GDM1 (cell line): Measurements from ENCODE around the gene SPRTN.
"Not testable (repeated sequence)": the region's sequence is repeated elsewhere in the genome, so short reads cannot be mapped to it uniquely, and the experiment has no call there.

Source experiments
- DNase-seq: peaks from one replicate; lab custom pipeline; 2025; lab: John Stamatoyannopoulos, UW

Gene SPRTN

DNA sequence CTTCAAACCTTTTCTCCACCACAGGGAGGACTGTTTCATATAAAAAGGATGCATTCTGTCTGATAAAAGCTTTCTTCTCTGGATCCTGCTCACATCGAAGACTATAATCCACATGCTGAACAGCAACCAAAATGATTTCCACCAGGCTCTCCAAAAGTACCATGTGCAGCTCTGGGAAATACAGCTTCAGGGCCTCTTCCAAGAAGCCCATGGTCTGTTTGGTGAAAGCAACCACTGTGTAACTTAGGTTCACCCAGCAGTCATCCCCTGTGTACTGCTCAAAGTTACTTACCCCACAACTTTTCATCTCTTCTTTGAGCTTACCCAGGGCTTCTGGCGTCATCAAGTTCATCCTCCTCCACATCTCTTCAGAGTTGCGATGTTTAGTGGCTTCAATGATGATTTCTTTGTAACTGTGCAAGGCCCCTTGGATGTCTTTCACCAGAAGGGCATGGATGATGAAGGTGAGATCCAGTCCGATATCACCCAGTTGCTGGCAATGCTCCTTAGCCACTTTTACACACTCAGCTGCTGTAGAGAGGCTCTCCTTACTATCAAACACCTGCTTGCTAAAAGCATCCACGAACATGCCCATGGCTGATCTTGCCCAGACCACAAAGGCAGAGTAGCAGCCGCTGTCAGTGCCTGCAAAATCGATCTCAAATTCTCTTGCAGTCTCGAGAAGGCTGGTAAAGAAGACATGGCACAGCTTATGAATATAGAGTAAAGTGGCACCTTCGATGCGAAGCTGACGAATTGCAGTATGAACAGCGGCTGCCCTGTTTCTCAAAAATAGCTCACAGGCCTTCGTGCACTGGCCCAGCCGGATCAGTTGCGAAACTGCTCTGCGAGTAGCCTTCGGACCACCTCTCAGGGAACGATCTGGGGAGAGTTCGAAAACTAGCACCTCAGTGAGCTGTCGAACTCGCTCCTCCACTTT, 2.2 kb upstream of the SPRTN start:
- no peak for DNase-seq

DNA sequence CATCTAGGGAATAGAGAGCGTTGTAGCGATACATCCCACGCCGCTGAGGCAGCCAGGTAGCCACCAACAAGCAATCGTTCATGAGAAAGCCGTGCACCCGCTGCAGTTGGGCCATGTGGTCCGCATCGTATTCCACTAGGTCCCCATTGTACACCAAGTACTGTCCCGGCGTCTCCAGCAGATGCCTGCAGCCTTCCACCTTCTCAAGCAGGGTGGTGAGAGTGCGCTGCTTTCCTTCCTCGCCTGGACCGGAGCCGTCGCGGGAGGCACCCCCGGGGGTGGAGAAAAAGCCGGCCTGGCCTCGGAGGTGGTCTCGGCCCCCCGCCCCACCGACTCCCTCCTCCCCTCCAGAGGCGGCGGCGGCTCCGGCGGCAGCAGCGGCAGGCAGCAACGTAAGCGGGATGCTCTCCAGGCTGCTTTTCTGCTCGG, 1.0 kb upstream of the SPRTN start:
- no peak for DNase-seq

DNA sequence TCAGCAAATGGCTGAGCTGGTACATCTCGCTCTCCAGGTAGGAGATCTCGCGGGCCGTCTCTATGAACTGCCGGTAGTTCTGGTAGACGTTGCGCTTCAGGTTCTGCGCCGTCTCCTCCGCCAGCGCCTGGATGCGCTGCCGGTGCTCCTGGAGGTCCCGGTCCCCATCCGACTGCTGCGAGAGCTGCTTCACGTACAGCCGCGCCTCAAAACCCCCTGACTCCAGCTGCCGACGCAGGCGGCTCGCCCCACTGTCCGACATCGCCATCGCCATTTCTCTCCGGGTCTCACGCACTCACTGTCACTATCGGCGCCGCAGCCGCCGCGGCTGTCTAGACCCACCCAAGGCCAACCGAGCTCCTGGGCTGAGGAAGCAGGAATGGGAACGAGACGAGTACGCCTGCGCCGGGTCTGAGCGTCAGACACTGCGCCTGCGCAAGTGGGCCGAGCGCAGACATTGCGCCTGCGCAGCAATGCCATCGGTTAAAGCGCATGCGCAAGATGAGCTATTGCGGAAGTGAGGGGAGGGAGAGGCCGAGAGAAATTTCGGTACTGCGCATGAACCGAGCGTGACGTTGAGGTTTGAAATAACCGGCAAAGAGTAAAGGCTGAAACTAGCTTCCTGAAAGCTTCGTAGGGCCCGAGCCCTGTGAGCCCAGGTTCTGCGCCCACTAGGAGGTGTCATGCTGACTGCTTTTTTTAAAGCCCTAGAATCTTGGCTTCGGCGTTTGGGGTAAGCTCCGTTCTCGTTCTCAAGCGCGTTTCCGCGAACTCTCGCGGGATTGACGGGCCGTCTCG, 422 bp upstream of the SPRTN start, which contains the start of gene EXOC8:
TSS of gene EXOC8 (minus strand) at position 381 of the 798 bp plus-strand sequence. CDS start at position 274, 107 bp downstream.
- peak; percentile 97 for DNase-seq

DNA sequence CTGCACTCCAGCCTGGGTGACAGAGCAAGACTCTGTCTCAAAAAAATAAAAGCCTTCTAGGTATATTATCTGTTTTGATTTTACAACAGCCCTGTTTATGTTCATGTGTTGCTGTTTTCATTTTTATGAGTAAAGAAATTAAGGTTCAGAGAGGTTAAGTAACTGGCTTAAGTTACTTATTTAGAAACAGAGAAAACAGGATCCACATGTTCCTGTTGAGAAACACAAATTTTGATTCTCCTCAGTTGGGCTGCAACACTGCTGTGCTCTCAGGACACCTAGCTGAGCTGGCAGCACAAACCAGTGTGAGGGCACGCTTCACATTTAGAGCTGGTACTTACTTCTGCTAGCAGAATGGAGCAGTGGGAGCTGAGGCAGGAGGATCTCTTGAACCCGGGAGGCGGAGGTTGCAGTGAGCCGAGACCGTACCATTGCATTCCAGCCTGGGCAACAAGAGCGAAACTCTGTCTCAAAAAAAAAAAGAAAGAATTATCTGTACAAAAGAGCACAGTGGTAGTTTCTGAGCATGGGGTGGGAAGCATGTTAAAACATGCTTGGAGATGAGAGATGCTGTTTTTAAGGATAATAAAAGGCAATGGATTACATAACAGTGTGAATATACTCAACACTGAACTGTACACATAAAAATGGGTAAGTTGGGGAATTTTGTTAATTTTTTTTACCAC, 2.4 kb downstream of the SPRTN start:
- DNase-seq: no peak

DNA sequence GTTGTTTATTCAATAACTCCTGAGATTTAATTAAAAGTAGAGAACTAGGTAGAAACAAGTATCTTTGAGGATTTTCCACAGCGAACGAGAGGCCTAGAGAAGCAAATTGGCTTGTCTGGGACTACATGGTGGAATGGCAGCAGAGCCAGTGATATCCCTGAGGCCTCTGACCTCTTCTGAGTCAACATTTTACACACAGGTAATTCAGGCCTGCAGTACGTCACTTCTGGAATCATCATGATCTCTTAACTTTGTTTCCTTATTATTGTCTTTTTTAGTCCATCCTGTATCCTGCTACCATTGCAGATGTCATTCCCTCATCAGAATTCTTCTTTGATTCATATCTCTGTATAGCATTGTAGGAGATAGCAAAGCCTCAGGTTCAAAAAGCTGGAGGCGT, 9.9 kb downstream of the SPRTN start:
- no peak for DNase-seq

DNA sequence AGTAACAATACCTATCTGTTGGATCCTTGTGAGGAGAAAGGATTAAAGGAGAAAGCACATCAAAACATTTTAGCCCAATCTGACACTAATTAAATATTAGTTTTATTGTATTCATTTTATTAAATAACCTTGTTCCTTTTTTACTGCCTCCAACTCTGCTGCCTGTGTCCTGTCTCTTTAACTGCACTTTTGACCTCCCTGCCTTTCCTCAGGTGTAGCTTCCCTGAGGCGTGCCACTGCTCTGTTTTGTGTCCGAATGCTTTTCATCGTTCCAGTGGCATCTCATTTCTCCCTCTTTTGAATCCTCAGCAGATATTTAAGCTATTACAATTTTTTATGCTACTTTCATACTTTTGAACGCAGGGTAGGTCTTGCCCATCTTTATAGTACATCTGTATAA, 10.3 kb downstream of the SPRTN start:
- no peak for DNase-seq

DNA sequence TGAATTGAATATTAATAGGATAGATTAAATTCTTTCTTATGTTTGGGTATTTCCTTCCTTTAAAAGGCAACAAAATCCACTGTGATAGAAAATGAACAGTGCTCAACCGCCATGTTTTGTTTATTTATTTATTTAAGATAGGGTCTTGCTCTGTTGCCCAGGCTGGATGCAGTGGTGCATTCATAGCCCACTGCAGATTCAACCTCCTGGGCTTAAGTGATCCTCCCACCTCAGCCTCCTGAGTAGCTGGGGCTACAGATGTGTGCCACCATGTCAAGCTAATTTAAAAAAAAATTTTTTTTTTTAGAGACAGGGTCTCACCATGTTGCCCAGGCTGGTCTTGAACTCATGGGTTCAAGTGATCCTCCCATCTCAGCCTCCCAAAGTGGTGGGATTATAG, 10.8 kb downstream of the SPRTN start:
- DNase-seq: not testable (repeated sequence)

DNA sequence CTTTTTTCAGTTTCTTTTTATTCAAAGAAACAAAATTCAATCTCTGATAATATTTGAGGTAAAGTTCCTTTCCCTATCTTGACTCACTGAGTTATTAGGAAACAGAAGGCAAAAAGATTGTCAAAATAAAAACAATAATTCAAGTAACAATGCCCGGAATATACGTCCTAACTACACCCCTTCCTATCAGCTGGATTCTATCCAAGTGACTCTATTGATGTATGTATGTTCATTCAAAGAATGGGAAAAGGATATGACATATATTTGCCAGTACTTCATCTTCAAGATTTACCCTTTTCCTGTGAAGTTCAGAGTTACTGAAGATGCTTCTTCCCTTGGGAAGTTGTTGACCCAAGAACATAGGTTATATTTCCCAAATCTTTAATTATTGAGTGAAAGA, 13.7 kb downstream of the SPRTN start:
- DNase-seq: no peak

DNA sequence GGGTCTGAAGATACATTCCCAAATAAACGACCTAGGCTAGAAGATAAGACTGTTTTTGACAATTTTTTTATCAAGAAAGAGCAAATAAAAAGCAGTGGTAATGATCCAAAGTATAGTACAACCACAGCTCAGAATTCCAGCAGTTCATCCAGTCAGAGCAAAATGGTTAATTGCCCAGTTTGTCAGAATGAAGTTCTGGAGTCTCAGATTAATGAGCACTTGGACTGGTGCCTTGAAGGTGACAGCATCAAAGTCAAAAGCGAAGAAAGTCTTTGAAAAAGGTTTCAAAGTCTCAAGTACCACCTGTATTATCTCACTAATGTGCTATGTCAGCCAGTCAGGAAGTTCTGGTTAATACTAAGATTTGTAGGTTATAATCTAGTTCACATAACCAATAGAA, 15.0 kb downstream of the SPRTN start:
- no peak for DNase-seq

DNA sequence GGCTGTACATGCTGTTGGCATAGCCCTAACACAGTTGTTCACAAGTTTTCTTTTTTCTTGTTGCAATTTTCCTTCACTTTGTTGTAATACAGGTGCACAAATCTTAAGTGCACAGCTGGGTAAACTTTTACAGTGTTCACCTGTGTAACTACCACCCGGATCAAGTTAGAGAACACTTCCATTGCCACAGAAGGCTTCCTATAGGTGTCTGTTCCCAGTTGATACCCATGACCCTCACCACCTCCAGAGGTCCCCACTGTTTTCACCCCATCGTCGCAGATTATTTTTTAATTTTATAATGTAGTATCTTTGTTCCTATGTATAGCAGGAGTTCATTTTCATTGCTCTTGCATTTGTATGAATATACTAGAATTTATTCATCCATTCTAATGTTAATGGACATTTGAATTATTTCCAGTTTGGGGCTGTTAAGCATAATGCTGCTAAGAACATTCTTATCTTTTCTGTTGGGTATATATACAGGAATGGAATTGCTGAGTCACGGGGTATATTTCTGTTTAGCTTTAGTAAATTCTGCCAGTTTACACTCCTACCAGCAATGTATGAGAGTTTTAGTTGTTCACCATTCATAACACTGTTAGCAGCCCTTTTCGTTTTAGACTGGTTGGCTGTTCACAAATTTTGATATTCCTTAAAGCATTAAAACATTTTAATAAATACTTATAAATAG, 16.4 kb downstream of the SPRTN start:
- no peak for DNase-seq

DNA sequence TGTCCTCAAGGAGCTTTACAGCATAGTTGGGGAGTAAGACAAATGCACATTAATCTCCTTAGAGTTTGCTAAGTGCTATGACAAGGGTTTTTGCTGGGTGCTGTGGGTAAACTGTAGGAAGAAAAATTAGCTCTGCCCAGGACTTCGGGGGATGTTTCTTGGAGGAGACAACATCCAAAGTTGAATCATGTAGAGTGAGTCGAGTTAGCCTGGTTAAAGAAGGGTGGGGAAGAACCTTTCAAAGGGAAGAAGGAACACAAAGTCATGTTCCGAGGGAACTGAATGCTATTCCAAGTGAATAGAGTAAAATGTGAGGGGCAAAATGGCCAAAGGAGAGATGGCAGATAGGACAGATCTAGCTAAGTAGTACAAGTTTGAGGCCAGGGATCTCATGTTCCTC, 17.1 kb downstream of the SPRTN start:
- no peak for DNase-seq

DNA sequence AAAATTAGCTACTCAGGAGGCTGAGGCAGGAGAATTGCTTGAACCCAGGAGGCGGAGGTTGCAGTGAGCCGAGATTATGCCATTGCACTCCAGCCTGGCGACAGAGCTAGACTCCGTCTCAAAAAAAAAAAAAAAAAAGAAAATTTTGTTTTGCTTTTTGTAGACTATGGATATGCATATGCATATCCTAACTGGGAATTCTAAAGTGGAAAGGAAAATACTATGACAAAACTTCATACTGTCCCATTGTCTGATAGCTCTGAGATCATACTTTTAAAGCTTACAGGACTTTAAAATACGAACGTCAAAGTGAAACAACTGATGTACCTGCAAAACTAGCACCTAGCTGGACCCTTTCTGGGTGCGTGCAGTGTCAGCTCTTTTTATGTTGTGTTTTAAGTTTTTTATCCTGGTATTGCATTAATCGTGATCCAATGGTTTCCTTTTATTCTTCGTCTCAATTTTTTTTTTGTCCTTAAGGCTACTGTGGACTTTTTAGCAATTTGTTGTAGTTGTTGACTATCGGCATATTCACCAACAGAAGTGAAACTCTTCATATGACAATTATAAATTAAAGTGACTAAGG, 19.2 kb downstream of the SPRTN start:
- no peak for DNase-seq

DNA sequence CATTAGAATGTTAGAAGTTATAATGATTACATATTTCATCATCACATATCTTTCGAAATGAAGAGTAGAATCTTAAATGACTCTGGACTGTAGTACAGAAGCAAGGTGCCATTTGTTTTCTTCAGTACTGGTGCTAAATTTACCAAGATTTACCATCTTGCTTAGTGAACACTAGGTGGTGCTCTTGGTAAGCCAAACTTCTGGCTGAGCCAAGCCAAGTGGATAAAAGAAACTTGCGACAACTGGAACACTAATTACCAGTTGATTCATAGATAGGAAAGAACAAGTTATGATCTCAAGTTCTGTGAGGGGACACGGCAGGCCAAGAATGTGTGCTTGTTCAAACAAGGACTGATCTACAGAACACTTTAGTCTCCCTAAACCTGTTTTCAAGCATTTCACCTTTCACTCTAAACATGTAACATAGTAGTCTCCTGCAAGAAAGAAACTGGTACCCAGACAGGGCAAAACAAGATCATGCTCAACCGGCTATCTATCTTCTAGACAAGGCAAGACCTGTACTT, 19.8 kb downstream of the SPRTN start:
- peak; percentile 30 for DNase-seq

DNA sequence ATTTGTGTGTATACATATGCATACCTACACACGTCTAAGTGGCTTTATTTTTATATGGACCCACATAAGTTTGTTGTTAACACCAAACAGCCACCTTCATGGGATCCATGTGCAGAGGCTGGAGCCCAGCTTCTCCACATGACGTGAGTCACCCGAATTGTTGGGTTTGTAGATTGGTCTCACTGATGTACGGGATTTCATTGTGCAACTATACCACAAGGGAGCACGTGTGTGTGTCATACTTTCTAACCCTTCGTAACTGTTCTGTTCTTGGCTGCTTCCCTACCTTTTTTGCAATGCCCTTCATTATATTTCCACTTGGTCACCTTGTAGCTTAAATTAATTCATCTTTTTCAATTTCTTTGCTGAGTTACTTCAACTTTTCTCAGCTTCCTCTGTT, 21.0 kb downstream of the SPRTN start:
- no peak for DNase-seq

DNA sequence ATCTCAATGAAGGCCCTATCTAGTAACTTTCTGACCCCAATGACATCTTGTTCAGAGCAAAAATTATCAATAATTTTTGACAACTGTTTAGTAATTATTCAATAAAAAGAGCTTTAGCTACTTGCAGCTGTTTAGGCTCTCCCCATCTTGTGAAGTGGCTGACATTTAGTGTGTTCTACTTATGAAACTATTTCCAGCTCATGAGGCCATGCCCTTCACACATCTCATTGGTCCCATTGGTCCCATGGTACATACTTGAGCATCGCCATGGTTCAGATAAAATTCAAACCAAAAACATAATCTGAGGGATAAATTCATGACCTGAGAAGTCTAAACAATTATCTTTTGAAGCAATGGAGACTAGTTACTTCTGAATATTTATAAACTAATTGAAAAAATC, 24.2 kb downstream of the SPRTN start:
- no peak for DNase-seq

DNA sequence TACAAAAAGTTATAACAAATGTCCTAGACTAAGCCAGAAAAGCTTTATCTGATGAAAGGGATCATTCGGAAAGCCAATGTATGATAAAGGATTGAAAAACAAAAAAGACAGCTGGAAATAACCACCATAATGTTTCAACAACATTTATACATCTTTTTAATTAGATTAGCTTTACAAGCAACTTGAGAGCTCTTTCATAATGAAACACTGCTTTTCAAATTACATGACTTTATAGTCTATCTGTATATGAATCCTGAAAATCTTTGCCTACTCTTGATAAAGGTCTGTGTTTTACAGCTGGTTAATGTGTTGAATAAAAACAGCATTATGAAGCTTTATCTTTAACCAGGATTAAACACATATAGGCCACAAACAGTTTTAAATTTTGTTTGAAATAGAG, 25.5 kb downstream of the SPRTN start:
- no peak for DNase-seq

DNA sequence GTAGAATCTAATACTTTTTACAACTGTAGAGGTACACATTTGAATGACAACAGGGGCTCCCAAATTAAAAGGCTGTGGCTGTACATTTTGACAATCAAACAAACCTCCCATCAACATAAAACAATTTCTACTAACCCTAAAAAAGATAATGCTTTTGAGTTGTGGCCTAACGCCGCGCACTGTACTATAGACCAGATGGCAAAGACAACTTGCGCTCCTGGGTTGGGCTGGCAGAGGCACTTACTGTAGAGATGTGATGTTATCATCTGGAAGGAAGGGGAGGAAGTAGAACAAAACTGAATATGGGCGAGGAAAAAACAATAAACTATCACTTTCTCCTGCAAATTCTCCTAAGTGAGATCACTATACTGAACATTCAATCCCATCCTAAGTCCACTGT, 26.1 kb downstream of the SPRTN start:
- no peak for DNase-seq

DNA sequence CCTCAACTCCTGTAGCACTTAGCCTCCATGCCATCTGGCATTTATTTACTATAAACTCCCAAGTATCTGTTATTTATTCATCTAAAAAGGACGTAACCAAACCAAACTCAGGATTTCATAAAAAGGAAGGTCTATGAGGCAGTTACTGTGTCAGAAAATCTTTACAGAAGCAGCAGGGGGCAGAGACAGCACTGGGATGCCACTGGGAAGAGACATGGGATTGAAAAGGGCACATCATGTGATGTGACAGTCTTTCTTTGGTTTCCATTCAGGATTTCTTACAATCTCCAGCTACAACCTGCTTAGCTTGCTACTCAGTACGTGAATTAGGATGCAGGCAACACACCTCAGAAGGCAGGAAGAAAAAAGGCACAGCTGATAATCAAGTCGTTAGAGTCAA, 31.2 kb downstream of the SPRTN start:
- DNase-seq: no peak

DNA sequence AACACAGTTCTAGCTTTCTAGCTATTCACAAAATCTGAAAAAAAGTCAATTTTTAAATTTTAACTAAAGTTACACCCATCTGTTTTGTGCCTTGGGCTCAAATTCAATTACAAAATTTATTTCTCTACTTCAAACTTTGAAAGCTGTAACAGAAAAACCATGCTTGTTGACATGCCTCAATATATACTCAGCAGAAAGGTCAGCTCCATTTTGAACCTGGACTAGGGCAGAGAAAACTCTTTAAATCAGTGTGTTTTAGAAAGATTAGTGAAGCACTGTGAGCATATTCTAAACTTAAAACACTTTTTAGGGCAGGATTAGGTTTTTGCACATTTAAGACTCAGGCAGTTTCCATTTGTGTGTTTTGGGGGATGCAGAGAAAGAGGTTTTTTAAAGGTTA, 34.4 kb downstream of the SPRTN start:
- DNase-seq: no peak

DNA sequence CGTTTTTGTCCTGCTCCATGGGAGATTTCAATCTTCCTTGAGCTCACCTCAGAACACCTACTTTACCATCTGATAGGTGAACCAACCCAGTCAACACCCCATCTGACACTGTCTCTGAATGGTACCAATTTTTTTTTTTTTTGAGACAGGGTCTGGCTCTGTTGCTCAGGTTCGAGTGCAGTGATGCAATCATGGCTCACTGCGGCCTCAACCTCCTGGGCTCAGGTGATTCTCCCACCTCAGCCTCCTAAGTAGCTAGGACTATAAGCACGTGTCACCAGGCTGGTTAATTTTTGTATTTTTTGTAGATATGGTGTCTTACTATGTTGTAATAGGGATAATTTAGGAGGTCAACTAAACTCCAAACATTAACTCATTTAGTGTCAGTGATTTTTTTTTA, 36.3 kb downstream of the SPRTN start:
- no peak for DNase-seq

DNA sequence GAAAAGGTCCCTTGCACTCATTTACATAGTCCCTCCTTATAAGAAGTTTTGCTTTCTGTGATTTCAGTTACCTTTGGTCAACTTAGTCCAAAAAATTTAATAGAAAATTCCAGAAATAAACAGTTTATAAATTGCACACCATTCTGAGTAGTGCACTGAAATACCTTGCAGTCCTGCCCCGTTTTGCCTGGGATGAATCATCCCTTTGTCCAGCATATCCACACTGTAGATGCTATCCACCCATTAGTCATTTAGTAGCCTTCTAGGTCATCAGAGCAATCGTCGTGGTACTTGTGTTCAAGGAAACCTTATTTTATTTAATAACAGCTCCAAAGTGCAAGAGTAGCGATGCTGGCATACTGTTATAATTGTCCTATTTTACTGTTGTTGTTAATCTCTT, 38.0 kb downstream of the SPRTN start:
- DNase-seq: no peak
